ENCODE data around the gene RANBP9. TPM values are rescaled to one million over a fixed set of nuclear protein-coding genes. Genes with fewer than 3 reads are reported as not detected.

RANBP9 gene
- total and polyA plus RNA-seq, 2 of the 13 experiments (the other 11 are each of a cell fraction or from before 2014, with no cell fraction given) = 26.6 to 30.6 TPM

GRCh38 chr6:13614926-13615791 lies 96.5 kb downstream of the RANBP9 start, which contains the start of gene NOL7 (continued):
- TF ChIP-seq MTF1 (CRISPR knock-in tag; IDR thresholded peaks at IDR 0.05) = no peak; the same call in 1 of the 2 replicates
- peak; percentile 74 for TF ChIP-seq NFE2L1 (CRISPR knock-in tag; IDR thresholded peaks at IDR 0.05; ENCODE audit: borderline replicate concordance)
- TF ChIP-seq ZNF503 (CRISPR knock-in tag; IDR thresholded peaks at IDR 0.05) = peak; percentile 20; the same call in 1 of the 2 replicates
- TF ChIP-seq ZNF614 (CRISPR knock-in tag; IDR thresholded peaks at IDR 0.05; ENCODE audit: borderline replicate concordance) = peak; percentile 98
- TF ChIP-seq ZNF704 (CRISPR knock-in tag; IDR thresholded peaks at IDR 0.05; ENCODE audit: borderline replicate concordance) = peak; percentile 97
- 0 out of 2 replicates have a peak, but pooled peaks have one; percentile 21 for TF ChIP-seq RNF219 (CRISPR knock-in tag; IDR thresholded peaks at IDR 0.05)
- peak; percentile 99 for TF ChIP-seq AGO2 (optimal IDR thresholded peaks at IDR 0.05; ENCODE audit: low read depth, low read length)
- TF ChIP-seq ZNF558 (CRISPR knock-in tag; IDR thresholded peaks at IDR 0.05; ENCODE audit: borderline replicate concordance) = peak; percentile 96; the same call in 1 of the 2 replicates
- TF ChIP-seq KDM5A (IDR thresholded peaks at IDR 0.05; ENCODE audit: borderline replicate concordance, low read length) = peak; percentile 97
- TF ChIP-seq GLI4 (CRISPR knock-in tag; IDR thresholded peaks at IDR 0.05; ENCODE audit: borderline replicate concordance) = peak; percentile 94; the same call in 1 of the 2 replicates
- peak; percentile 97 for TF ChIP-seq ARID2 (CRISPR knock-in tag; IDR thresholded peaks at IDR 0.05; ENCODE audit: borderline replicate concordance)
- peak; percentile 93; the same call in 1 of the 2 replicates for TF ChIP-seq HOXA7 (CRISPR knock-in tag; IDR thresholded peaks at IDR 0.05)
- TF ChIP-seq BRCA1 (CRISPR knock-in tag; IDR thresholded peaks at IDR 0.05) = peak; percentile 21; the same call in 1 of the 2 replicates
- no peak for TF ChIP-seq ZNF7 (CRISPR knock-in tag; IDR thresholded peaks at IDR 0.05)
- 0 out of 2 replicates have a peak, but pooled peaks have one; percentile 25 for TF ChIP-seq USF2 (IDR thresholded peaks at IDR 0.05; ENCODE audit: low read depth, low read length)
- peak; percentile 81 for TF ChIP-seq USF2 (CRISPR knock-in tag; IDR thresholded peaks at IDR 0.05; ENCODE audit: borderline replicate concordance)
- peak; percentile 86 for TF ChIP-seq HNF4A (CRISPR knock-in tag; IDR thresholded peaks at IDR 0.05)
- TF ChIP-seq SP1 (IDR thresholded peaks at IDR 0.05) = 0 out of 2 replicates have a peak, but pooled peaks have one; percentile 69
- peak; percentile 98 for TF ChIP-seq SP1 (CRISPR knock-in tag; IDR thresholded peaks at IDR 0.05)
- TF ChIP-seq ZFP36 (IDR thresholded peaks at IDR 0.05; ENCODE audit: borderline replicate concordance, low read depth, low read length, partially characterized antibody) = no peak
- 0 out of 2 replicates have a peak, but pooled peaks have one; percentile 87 for TF ChIP-seq ZNF333 (CRISPR knock-in tag; IDR thresholded peaks at IDR 0.05; ENCODE audit: borderline replicate concordance)
